ENCODE results near the gene ARHGEF6. TPM values are rescaled to one million over a fixed set of nuclear protein-coding genes. Genes with fewer than 3 reads are reported as not detected.
A peak's percentile ranks its signal among the peaks of the same experiment; 100 is the strongest.

Gene ARHGEF6, protein sequence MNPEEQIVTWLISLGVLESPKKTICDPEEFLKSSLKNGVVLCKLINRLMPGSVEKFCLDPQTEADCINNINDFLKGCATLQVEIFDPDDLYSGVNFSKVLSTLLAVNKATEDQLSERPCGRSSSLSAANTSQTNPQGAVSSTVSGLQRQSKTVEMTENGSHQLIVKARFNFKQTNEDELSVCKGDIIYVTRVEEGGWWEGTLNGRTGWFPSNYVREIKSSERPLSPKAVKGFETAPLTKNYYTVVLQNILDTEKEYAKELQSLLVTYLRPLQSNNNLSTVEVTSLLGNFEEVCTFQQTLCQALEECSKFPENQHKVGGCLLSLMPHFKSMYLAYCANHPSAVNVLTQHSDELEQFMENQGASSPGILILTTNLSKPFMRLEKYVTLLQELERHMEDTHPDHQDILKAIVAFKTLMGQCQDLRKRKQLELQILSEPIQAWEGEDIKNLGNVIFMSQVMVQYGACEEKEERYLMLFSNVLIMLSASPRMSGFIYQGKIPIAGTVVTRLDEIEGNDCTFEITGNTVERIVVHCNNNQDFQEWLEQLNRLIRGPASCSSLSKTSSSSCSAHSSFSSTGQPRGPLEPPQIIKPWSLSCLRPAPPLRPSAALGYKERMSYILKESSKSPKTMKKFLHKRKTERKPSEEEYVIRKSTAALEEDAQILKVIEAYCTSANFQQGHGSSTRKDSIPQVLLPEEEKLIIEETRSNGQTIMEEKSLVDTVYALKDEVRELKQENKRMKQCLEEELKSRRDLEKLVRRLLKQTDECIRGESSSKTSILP
- total RNA-seq, result 10 to 100 TPM; 11.9 to 18.0 TPM
- polyA plus RNA-seq (ENCODE audit: insufficient read length in 6 of 6), result 10 to 100 TPM; 17.3 to 21.6 (median 20.9) TPM
- long read RNA-seq, donor 1, partial matches to known transcripts, result 5 of 5 reads
- long read RNA-seq, donor 1, other reads (novel, unspliced or antisense), result 0 of 5 reads
- long read RNA-seq, donor 2, result 0 reads
- long read RNA-seq, donor 3, result 0 reads
- long read RNA-seq, donor 4, partial matches to known transcripts, result 0 of 1 reads
- long read RNA-seq, donor 4, other reads (novel, unspliced or antisense), result 1 of 1 reads
- long read RNA-seq, donor 5, result 0 reads
- long read RNA-seq, donor 6, result 0 reads
- long read RNA-seq, donor 7, result 0 reads
- long read RNA-seq, donor 8, result 0 reads
- long read RNA-seq, donor 9, result 0 reads
- long read RNA-seq, donor 10, partial matches to known transcripts, result 2 of 3 reads
- long read RNA-seq, donor 10, other reads (novel, unspliced or antisense), result 1 of 3 reads
- long read RNA-seq, donor 11, full-length matches to known transcripts, result 2 of 8 reads
- long read RNA-seq, donor 11, partial matches to known transcripts, result 6 of 8 reads
- long read RNA-seq, donor 11, other reads (novel, unspliced or antisense), result 0 of 8 reads
- long read RNA-seq, donor 12, result 0 reads

GRCh38 chrX:136780763-136781162 lies at the start of gene ARHGEF6:
TSS of gene ARHGEF6 (minus strand) at chrX:136780932. CDS start at chrX:136780882, 50 bp downstream.
- ATAC-seq, result peak; percentile 48
- Histone ChIP-seq H3K36me3 (no peaks in the 10 kb centered on the region), H3K9me3 (no peaks in the 10 kb centered on the region), H3K4me3 (peak within 1 kb of the TSS in 1 of 2 donors; percentile 29), H3K27ac (peak within 1 kb of the TSS; percentile 10 to 83), H3K4me1 (peaks cover 0 to 12% of the 10 kb centered on the region in 2 donors), H3K27me3 (no peaks in the 10 kb centered on the region)
- intact Hi-C loops (cut with DNase I), result no loop called here
- no peak for DNase-seq
- no peak for TF ChIP-seq CTCF (IDR thresholded peaks at IDR 0.05)

GRCh38 chrX:136829413-136829812 lies 48.7 kb upstream of the ARHGEF6 start:
- Histone ChIP-seq H3K4me3 (no peak overlapping the region), H3K4me1 (no peaks in the 10 kb centered on the region), H3K27ac (peak overlapping the region in 1 of 2 donors; percentile 53), H3K27me3 (no peaks in the 10 kb centered on the region), H3K9me3 (no peaks in the 10 kb centered on the region), H3K36me3 (no peaks in the 10 kb centered on the region)
- intact Hi-C loops (cut with DNase I), result no loop called here
- ATAC-seq, result no peak
- TF ChIP-seq CTCF (IDR thresholded peaks at IDR 0.05), result no peak
- DNase-seq, result no peak

- Histone ChIP-seq H3K4me1 (no peaks in the 10 kb centered on the region), H3K27ac (peak overlapping the region in 1 of 2 donors; percentile 53), H3K9me3 (no peaks in the 10 kb centered on the region), H3K36me3 (no peaks in the 10 kb centered on the region), H3K27me3 (no peaks in the 10 kb centered on the region), H3K4me3 (no peak overlapping the region)
- ATAC-seq (peak; percentile 31), DNase-seq (no peak)
- intact Hi-C loops (cut with DNase I), result no loop called here
- no peak for TF ChIP-seq CTCF (IDR thresholded peaks at IDR 0.05)
Measured at GRCh38 chrX:136828830-136829229, 48.1 kb upstream of the ARHGEF6 start.

GRCh38 chrX:136827026-136827425 lies 46.3 kb upstream of the ARHGEF6 start:
- ATAC-seq, result no peak
- H3K27ac ChIP-seq, result no peak overlapping the region
- H3K4me1 ChIP-seq, result no peaks in the 10 kb centered on the region
- no peak for TF ChIP-seq CTCF (IDR thresholded peaks at IDR 0.05)
- no peaks in the 10 kb centered on the region for H3K9me3 ChIP-seq
- H3K27me3 ChIP-seq, result no peaks in the 10 kb centered on the region
- intact Hi-C loops (cut with DNase I), result no loop called here
- no peaks in the 10 kb centered on the region for H3K36me3 ChIP-seq
- peak in 2 of 4 donors; percentile 65 to 66 for DNase-seq
- no peak overlapping the region for H3K4me3 ChIP-seq

Measured in left lung (tissue), 14 donors.